Glutamatergic neuron (in vitro differentiated cells): ENCODE results near the gene MOB3C. TPM values are rescaled to one million over a fixed set of nuclear protein-coding genes. Genes with fewer than 3 reads are reported as not detected.

Experiments
- DNase-seq: peaks from one replicate; pipeline ENCODE4 v3.0.0; 2022
- H3K27ac Mint-ChIP-seq: one replicate; pipeline ENCODE4 v1.8.0; 2020; ENCODE audit warnings: mild to moderate bottlenecking, mixed read lengths, inconsistent platforms; ENCODE audit not compliant: unreplicated experiment
- H3K27me3 Mint-ChIP-seq: one replicate; pipeline ENCODE4 v1.8.0; 2020; ENCODE audit warnings: mild to moderate bottlenecking, moderate library complexity, mixed read lengths, inconsistent platforms; ENCODE audit not compliant: unreplicated experiment
- H3K36me3 Mint-ChIP-seq: one replicate; pipeline ENCODE4 v1.8.0; 2020; ENCODE audit warnings: mild to moderate bottlenecking, mixed read lengths, inconsistent platforms; ENCODE audit not compliant: unreplicated experiment
- H3K4me1 Mint-ChIP-seq: one replicate; pipeline ENCODE4 v1.8.0; 2020; ENCODE audit warnings: mild to moderate bottlenecking, low read depth, mixed read lengths, inconsistent platforms; ENCODE audit not compliant: unreplicated experiment
- H3K4me3 Mint-ChIP-seq: one replicate; pipeline ENCODE4 v1.8.0; 2020; ENCODE audit warnings: mild to moderate bottlenecking, mixed read lengths, inconsistent platforms; ENCODE audit not compliant: unreplicated experiment
- H3K9me3 Mint-ChIP-seq: one replicate; pipeline ENCODE4 v1.8.0; 2020; ENCODE audit warnings: mild to moderate bottlenecking, moderate library complexity, mixed read lengths, inconsistent platforms; ENCODE audit not compliant: unreplicated experiment
- CTCF ChIP-seq: fragments of 200-600 bp; sonication (generic); IDR thresholded peaks from one replicate; pipeline ENCODE4 v1.5.0; 2021; ENCODE audit not compliant: partially characterized antibody, unreplicated experiment
- total RNA-seq: library from RNA; stranded (reverse); fragmentation: NEBNext Ultra II Directional; extraction: Animal tissue kit (Norgen Biotek cat#: 25700); gene quantifications from one replicate; pipeline ENCODE4 v1.2.1, GENCODE V29; 2021; ENCODE audit not compliant: unreplicated experiment

The MOB3C gene
- total RNA-seq, 1 donor from 2014 or later = 1.6 TPM

- Mint-ChIP-seq H3K9me3 (peaks cover 1% of the 10 kb centered on the region), H3K27ac (no peak overlapping the region), H3K4me1 (peaks cover 18% of the 10 kb centered on the region), H3K4me3 (no peak overlapping the region), H3K36me3 (peaks cover 6% of the 10 kb centered on the region), H3K27me3 (peaks cover 2% of the 10 kb centered on the region)
- no peak for DNase-seq
- no peak for TF ChIP-seq CTCF
These were observed 40.0 kb downstream of the MOB3C start for GRCh38 chr1:46576596-46576995.

GRCh38 chr1:46575778-46576177, 40.8 kb downstream of the MOB3C start:
- Mint-ChIP-seq H3K4me3 (no peak overlapping the region), H3K27ac (no peak overlapping the region), H3K36me3 (peaks cover 5% of the 10 kb centered on the region), H3K4me1 (peaks cover 18% of the 10 kb centered on the region), H3K27me3 (peaks cover 2% of the 10 kb centered on the region), H3K9me3 (peaks cover 1% of the 10 kb centered on the region)
- DNase-seq = no peak
- TF ChIP-seq CTCF = no peak

GRCh38 chr1:46575300-46575699, 41.3 kb downstream of the MOB3C start:
- Mint-ChIP-seq H3K27me3 (peaks cover 2% of the 10 kb centered on the region), H3K4me1 (peaks cover 18% of the 10 kb centered on the region), H3K36me3 (peaks cover under 1% of the 10 kb centered on the region), H3K4me3 (no peak overlapping the region), H3K9me3 (no peaks in the 10 kb centered on the region), H3K27ac (no peak overlapping the region)
- no peak for DNase-seq
- TF ChIP-seq CTCF = no peak

- DNase-seq = no peak
- Mint-ChIP-seq H3K36me3 (no peaks in the 10 kb centered on the region), H3K27ac (no peak overlapping the region), H3K9me3 (no peaks in the 10 kb centered on the region), H3K4me1 (peaks cover 10% of the 10 kb centered on the region), H3K27me3 (no peaks in the 10 kb centered on the region), H3K4me3 (no peak overlapping the region)
- TF ChIP-seq CTCF = no peak
These were observed 44.9 kb downstream of the MOB3C start for GRCh38 chr1:46571691-46572225.

GRCh38 chr1:46569884-46570725, 46.5 kb downstream of the MOB3C start:
- H3K27me3 Mint-ChIP-seq = no peaks in the 10 kb centered on the region
- H3K27ac Mint-ChIP-seq = no peak overlapping the region
- no peaks in the 10 kb centered on the region for H3K9me3 Mint-ChIP-seq
- H3K4me1 Mint-ChIP-seq = no peaks in the 10 kb centered on the region
- DNase-seq = no peak
- TF ChIP-seq CTCF = no peak
- peaks cover 8% of the 10 kb centered on the region for H3K36me3 Mint-ChIP-seq
- no peak overlapping the region for H3K4me3 Mint-ChIP-seq
